ENCODE results near the gene TTLL13. TPM values are rescaled to one million over a fixed set of nuclear protein-coding genes. Genes with fewer than 3 reads are reported as not detected.

The TTLL13 gene
- total RNA-seq, result 0.15 TPM

GRCh38 chr15:90249203-90249863 is at the start of gene TTLL13:
Gene TTLL13, plus strand, starts transcription at chr15:90249556. Its CDS starts 1,075 bp downstream, at chr15:90250631.
- DNase-seq (ENCODE audit: low spot score), result peak; percentile 98
- peak; percentile 100 for ATAC-seq

DNA sequence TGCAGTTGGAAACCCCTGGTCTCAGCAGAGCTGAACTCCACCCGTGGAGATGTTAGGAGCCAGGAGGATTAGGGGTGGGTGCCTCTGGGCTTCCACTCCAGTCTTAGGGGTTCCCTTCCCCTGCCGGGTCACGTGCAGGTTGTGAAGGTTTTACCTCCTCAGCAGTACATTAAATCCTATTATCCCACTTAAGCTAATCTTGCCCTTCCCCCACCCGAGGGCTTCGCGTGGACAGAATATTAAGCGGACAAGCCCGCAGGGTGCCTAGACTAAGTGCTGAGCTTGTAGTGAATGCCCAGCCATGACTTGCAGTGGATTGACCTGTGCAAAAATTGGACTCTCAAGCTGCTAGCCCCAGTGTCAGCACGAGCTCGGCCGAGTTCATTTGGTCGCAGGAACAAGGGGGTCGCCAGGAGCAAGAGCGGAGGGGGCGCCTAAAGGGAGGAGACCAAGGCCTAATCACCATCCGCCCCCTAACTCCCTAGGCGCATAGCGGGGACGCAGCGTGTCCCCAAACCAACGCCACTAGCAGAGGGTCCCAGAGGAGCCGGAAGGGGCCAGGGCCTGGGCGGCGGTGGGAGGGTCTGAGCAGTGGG is 48.7 kb upstream of the TTLL13 start:
- DNase-seq (ENCODE audit: low spot score) (no peak), ATAC-seq (peak; percentile 45)

GRCh38 chr15:90201130-90201943 is 48.0 kb upstream of the TTLL13 start, which contains the start of gene SEMA4B:
Gene SEMA4B, plus strand, starts transcription at chr15:90201330. Its CDS starts 249 bp downstream, at chr15:90201579.
- DNase-seq (ENCODE audit: low spot score) (peak; percentile 72), ATAC-seq (peak; percentile 86)

DNA sequence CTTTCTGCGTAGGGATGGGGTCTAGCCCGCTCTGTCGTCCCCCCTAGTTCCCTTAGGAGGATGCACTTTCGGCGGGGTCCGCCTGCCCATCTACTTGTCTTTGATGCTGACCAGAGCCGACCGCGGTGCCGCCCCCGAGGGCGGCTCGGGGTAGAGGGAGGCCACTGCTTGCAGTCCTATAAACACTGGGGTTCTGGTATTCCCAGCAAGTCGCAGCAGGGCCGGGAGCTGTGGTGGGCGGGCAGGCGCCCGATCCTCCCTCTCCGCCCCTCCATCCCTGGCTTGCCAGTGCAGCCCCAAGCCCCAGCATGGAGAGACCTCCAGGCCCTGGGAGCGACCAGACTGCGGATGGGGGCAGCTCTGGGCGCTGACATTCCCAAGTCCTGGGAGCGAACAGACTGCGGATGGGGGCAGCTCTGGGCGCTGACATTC is 47.4 kb upstream of the TTLL13 start:
- ATAC-seq (no peak), DNase-seq (ENCODE audit: low spot score) (no peak)

- no peak for DNase-seq (ENCODE audit: low spot score)
- ATAC-seq, result no peak
These were observed 46.4 kb upstream of the TTLL13 start for GRCh38 chr15:90202929-90203328.

GRCh38 chr15:90203473-90203872 is 45.9 kb upstream of the TTLL13 start:
- DNase-seq (ENCODE audit: low spot score) (no peak), ATAC-seq (no peak)

DNA sequence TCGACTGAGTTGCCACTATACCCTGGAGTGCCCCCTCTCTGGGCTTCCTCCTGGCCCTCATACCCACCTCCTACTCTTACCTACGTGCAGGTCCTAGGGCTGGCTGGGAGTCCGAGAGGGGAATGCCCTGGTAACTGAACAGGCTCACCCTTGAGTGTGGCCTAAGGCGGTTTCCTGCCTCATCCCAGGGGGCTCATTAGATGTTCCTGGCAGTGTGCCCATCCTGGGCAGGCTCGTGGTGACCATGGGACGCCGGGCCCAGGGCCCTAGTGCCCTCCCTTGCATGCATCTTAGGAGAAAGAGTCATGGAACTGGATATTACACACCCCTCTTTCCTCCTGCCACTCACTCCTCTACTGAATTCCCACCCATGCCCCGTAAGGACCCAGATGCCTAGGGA is 45.4 kb upstream of the TTLL13 start:
- ATAC-seq, result no peak
- no peak for DNase-seq (ENCODE audit: low spot score)

DNA sequence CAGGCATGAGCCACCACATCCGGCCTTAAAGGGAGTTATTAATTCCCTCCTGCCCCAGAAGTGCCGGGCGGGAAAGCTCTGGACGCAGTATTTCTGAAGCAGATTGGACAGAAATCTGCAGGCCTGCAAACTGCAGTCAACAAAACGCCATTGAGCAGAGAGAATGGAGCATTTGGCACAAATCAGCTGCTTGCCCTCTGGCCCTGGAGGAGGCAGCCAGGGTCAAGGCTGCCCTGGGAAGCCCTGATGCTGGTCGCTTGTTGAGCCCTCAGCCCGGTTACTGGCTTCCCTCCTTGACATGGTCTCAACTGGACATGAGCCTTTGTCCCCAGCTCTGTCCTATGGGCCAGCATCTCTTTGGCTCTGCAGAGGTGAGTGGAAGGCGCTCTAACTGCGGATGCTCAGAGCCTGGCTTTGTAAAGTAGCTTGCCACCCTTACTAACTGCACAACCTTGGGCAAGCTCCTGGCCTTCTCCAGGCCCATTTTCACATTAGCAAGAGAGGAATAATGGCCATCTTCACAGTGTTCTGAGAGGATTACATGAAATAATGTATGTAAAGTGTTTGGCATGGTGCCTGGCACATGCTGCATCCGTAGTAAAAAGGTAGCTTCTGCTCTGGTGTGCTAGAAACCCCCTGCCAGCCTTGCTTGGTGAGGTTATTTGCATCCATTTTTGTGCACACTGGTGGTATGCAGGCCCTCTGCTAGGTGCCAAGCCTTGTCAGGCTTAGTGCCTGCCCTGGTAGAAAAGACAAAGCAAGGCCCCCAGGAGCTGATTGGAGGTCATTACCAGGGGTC is 44.1 kb upstream of the TTLL13 start:
- DNase-seq (ENCODE audit: low spot score) (no peak), ATAC-seq (no peak)

- ATAC-seq, result peak; percentile 68
- DNase-seq (ENCODE audit: low spot score), result peak; percentile 74
These were observed 43.5 kb upstream of the TTLL13 start for GRCh38 chr15:90205886-90206285.

GRCh38 chr15:90207252-90207651 is 42.1 kb upstream of the TTLL13 start:
- peak; percentile 64 for ATAC-seq

DNA sequence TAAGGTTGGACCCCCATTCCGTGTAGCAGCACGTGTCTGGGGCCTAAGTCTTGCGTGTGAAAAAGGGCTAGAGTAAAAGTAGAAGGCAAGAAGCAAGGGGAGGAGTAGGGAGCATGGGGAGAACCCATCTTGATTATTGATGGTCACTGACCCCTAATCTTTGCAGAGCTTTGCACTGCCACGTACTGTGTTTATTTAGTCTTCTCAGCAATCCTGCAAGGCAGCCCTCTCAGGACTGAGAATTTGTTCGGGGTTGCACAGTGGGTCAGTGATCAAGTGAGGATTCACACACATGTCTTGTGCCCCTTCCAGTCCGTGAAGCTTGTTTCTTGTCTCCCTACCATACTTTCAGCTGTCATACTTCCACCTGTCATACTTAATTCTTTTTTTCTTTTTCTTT is 41.0 kb upstream of the TTLL13 start:
- ATAC-seq (no peak), DNase-seq (ENCODE audit: low spot score) (no peak)

More at GRCh38 chr15:90207252-90207651, 42.1 kb upstream of the TTLL13 start:
- DNase-seq (ENCODE audit: low spot score), result no peak

- ATAC-seq, result no peak
- DNase-seq (ENCODE audit: low spot score), result no peak
These were observed 39.8 kb upstream of the TTLL13 start for GRCh38 chr15:90209591-90209990.

DNA sequence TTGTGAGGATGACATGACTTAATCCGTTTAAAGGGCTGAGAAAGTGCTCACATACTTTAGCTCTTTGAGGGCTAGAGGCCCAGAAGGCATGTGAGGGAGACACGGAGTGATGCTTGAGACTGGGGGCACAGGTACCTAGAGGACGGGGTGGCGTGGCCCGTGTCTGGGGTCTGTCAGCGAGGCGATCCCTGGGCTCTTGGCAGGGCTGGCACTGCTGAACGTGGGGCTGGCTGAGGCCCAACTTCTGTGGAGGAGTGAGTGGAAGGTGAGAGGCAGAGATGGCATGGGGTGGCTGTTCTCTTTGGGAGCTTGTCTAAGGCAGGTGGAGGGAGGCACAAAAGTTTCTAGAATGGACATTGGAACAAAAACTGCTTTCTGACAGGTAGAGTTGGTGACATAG is 38.8 kb upstream of the TTLL13 start:
- DNase-seq (ENCODE audit: low spot score) (no peak), ATAC-seq (no peak)

DNA sequence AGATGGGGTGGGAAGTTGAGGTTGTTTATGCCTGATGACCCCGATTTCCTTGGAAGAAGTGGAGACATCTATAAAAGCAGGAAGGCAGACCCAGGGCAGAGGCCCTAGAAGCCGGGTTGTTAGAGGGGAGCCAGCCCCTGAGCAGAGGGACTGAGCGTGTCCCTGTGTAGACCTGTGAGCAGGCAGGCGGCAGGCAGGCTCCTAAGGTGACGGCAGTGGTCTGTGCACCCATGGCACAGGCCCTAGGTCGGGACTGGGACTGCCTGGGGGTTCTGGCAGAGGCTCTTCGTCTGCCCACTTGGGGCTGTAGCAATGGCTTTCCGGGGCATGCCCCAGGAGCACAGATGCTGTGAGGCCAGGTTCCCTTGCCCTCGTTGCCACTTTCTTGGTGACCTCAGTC is 38.3 kb upstream of the TTLL13 start:
- DNase-seq (ENCODE audit: low spot score) (no peak), ATAC-seq (no peak)

DNA sequence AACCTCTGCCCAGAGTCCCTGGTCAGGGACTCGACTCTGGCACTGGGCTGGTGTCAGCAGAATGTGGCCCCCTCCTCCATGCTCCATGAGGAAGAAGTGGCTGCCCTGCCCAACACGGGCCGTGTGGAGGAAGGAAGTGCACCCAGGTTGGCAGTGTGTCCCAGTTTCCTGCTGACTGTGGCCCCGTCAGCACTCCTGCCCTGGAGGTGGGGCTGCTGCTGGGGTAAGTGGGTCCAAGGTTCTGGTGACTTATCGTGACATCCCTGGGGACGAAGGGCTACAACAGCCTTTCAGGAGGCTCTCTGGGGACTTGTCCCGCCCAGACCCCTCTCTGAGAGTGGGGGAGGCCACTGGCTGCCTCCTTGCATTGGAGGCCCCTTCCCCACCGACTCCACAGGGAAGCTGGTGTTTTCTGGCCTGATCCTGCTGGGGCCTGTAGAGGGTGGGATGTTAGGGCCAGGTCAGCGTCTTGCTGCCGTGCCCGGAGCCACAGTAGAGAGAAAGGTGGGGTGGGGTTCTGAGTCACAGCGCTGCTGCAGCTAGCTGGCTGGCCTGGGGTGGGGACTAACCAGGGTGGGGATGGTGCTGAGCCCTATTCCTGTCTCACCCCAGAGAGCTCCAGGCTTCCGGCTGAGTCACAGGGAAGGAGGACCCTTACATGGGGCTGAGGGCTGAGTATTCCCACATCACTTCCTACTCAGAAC is 37.8 kb upstream of the TTLL13 start:
- peak; percentile 60 for ATAC-seq
- DNase-seq (ENCODE audit: low spot score), result no peak

- ATAC-seq, result no peak
- no peak for DNase-seq (ENCODE audit: low spot score)
These were observed 36.9 kb upstream of the TTLL13 start for GRCh38 chr15:90212221-90213098.

DNA sequence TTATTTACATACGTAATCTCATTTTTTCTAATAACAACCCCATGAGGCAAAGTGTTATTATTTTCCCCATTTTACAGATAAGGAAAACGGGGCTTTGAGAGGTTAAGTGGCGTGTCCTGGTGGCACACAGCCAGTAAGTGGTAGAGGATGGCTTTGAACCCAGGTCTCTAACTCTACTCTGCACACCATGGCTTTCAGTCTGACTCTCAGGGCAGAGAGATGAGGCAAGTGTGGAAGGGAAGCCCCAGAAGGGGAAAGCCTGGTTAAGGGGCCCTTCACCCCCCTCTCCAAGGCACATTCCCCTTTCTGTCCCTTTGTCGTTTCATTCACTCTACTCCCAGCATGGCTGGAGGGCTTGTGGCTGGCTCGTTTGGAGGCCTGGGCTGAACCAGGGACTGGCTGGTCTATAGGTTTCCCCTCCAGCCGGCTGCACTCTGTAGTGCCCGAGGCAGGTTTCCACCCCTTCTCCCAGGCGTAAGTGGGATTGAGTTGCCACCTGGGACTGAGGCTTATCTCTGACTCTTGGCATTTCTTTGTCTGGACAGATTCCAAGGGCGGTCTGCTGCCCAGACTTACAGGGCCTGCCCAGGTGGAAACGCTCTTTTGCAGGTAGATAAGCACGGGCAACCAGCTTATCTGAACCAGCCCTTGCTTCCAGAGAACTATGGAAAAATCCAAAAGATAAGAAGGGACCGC is 36.1 kb upstream of the TTLL13 start:
- ATAC-seq (peak; percentile 77), DNase-seq (ENCODE audit: low spot score) (peak; percentile 67)

GRCh38 chr15:90213818-90214204 is 35.5 kb upstream of the TTLL13 start:
- ATAC-seq, result no peak
- DNase-seq (ENCODE audit: low spot score), result no peak

Measured in left lobe of liver (tissue), 2 donors.